Measurements from ENCODE around the gene CTR9.
"Not testable (repeated sequence)": the region's sequence is repeated elsewhere in the genome, so short reads cannot be mapped to it uniquely, and the experiment has no call there.

CTR9 gene

DNA sequence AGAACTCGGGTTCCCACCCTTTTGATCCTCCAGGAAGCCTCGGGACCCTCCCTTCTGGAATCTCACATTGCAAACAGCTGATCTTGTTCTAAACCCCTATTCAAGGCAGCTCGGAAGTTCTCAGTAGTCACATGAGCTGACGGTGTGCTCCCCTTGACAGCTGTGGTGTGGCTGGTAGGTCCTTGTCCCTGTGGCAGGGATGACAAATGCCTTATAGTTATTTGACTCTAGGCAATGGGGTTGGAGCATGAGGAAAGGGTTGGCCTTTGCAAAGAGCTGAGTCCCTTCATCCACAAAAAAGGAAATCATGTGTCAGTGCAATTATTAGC lies 34.1 kb downstream of the CTR9 start:
- no peak for DNase-seq

DNA sequence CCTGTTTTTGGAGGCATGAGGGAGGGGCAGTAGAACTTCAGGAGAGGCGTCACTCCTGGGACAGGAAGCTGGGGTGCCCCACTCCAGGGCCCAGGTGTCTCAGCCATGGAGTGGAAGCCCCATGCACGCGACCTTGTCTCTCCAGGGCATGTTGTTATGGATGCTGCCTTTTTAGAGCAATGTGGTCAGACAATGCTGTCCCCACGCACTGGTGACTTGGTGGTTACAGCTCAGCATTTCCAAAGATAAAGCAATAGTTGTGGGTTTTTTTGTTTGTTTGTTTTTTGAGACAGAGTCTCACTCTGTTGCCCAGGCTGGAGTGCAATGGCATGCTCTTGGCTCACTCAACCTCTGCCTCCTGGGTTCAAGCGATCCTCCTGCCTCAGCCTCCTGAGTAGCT lies 35.4 kb downstream of the CTR9 start:
- no peak for DNase-seq

DNA sequence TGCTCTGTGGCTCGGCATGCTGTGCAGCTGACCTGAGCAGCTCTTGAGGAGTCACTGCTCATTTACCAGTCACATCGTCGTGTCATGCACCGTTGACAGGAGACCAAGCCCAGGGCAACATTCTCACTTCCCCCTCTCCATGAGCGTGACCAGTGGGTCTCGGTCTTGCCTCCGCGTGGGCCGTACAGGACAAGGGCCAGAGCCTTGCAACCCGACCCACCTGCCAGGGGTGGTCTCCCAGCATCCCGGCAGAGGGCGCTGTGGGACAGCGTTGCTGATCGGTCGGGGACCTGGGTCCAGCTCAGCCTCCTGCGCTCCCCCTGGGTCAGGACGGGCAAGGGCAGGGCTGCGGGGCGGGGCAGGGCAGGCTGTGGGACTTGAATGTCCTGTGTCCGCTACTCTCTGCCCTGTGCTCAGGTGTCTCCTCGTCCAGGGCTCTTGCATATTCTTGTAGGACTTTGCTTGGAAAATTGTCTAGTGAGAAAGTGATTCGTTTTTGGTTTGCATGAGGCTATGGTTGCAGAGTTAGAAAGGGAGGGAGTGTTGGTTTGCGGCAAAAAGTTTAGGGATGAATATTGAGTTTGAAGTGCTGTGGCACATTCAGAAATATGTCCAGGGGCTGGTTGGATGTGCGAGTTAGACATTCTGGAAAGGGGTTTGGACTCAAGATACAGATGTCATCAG lies 41.5 kb downstream of the CTR9 start:
- no peak for DNase-seq

DNA sequence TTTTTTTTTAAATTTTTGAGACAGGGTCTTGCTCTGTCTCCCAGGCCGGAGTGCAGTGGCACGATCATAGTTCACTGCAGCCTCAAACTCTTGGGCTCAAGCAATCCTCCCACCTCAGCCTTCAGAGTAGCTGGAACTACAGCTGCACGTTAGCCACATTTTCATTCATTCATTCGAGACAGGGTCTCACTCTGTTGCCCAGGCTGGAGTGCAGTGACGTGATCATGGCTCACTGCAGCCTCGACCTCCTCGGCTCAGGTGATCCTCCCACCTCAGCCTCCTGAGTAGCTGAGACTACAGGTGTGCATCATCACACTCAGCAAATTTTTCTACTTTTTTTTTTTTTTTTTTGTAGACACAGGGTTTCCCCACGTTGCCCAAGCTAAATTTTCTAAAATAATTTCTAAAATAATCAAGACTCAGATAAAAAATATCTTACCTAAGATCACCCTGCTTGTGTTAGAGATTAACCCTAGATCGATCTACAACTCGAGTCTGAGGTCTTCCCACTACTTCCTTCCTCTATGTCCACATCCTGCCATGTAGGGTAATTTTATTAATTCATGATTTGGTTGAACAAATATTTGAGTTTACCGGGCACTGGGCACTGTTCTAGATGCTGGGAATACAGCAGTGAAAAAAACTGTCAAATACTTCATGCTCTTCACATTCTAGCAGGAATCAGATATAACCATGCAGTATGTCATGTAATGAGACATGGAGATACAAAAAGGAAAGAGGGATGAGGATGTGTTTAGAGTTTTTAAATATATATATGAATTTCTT lies 42.6 kb downstream of the CTR9 start:
- DNase-seq: no peak

DNA sequence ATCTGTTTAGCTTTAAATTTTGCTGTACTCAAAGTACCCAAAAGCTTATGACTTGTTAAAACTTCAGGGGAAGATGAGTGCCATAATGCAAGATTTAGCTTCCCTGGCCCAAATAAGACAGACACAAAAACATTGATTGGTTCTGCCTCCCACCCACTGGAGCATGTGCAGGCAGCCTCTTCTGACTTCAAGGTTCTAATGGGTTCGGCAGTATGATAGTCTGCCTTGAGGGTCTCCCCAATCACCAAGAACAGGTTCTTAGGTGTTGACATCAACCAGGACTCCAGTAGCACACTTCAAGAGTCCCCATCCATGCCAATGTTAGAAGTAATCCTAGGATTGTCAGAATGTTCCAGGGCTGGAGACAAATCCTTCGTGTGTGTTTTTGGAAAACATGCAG lies 45.1 kb downstream of the CTR9 start:
- no peak for DNase-seq

DNA sequence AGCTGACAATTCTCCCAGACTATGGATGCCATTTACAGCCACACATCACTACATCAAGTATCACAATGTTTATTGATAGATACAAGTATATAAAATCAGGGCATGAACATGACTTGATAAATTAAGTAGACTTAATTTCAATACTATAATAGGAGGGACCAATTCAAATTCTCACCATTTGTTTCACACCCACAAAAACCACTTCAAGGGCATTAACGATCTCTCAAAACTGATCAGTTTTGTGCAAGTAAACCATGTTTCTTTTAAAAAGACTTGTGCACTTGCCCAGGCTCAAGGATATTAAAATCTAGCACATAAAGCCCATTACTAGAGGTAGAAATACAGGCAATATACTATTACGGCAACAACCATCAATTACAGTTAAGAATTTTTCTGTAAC lies 46.0 kb downstream of the CTR9 start:
- no peak for DNase-seq

DNA sequence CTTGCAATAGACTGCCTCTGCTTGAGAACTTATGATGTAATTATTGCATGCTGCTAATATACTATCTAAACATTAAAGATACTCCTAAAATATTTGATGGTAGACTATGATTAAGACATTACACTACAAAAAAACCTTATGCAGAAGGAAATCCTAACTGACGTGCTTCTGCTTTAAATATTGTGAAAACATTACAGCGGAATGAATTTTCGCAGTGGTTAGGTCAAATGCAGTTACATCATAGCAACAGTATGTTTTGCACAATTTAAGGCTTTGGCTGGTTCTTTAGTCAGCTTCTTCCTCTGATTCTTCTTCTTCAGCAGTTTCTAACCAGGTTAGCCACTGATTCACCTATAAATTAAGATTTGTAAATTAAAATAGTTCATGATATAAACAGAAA lies 46.5 kb downstream of the CTR9 start:
- no peak for DNase-seq

DNA sequence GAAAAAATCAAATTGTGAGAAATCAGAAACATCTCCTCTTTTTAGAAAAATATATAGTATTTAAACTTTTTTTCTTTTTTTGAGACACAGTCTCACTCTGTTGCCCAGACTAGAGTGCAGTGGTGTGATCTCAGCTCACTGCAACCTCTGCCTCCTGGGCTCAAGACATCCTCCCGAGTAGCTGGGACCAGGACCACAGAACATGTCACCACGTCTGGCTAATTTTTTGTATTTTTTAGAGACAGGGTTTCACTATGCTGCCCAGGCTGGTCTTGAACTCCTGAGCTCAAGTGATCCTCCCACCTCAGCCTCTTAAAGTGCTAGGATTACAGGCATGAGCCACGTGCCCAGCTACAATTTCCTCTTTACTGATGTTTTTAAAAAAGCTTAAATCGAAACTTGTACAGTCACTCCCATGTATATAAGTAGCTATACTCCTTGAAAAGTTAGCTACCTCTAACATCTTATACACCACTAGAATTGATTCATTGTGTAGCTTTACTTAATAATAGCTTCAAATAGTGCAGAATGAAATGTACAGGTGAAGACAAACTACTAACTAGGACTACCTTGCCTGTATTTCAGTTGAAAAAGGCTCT lies 47.4 kb downstream of the CTR9 start:
- no peak for DNase-seq

DNA sequence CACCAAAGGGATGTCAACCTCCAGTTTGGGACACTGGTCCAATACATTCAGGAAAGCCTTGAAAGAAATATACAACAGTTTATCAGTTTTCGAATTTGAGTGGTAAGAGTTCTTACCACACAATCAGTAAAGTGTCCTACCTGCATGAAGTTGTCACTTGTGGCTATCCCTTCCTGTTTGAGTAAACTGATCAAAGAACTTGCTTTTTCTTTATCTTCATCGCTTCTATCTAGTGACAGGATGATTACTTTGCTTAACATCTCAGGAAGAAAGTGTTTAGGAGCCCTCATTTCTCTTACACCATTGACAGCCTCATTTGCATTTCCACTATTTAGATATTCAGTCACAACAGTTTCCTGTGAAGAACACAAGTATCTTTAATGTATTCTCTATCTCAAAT lies 49.2 kb downstream of the CTR9 start:
- no peak for DNase-seq

DNA sequence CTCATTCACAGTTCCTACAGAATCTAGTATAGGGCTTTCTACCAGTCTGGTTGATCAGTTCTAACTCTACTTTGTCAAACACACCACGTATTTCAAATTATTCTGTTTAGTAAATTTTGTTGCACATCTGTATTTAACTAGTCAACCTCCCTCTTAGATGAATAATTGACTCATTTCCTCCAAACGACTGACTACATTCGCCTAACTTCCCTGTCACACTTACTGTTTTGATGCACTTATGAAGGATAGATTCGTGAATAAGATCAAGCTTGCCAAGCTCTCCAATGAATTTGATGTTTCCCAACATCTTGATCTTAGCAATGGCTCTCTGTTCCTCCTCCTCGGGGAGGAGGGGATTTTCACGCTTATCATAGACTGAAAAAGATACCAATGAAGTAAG lies 52.6 kb downstream of the CTR9 start:
- DNase-seq: no peak

DNA sequence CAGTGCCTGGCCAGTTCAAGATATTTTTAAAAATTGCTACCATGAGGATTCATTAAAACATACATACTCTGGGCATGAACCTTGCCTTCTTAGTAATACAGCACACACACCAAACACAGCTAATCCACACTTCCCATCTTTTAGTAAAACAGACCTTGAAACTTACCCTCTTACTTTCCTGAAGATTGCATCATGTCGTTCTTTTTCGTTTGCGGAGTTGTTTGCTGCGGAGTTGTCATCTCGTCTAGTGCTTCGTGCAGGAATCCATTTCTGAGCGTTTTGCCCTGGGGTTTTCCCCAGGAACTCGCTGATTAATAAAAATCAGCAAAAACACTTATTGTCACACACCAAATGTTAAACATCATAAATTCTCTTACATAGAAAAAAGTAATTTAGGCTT lies 54.7 kb downstream of the CTR9 start:
- no peak for DNase-seq

DNA sequence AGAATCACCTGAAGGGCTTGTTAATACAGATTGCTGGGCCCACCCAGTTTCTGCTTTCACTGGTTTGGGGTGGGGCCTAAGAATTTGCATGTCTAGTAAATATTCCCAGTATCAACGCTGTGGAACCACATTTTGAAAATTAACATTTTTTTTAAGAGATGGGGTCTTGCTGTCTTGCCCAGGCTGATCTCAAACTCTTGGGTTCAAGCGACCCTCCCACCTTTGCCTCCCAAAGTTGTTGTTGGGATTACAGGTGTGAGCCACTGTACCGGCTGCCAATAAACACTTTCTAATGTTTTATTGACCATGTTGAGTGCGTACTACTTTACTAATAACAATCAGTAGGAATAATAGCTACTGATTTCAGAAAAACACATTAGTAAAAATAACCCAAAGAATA lies 55.2 kb downstream of the CTR9 start:
- DNase-seq: no peak

DNA sequence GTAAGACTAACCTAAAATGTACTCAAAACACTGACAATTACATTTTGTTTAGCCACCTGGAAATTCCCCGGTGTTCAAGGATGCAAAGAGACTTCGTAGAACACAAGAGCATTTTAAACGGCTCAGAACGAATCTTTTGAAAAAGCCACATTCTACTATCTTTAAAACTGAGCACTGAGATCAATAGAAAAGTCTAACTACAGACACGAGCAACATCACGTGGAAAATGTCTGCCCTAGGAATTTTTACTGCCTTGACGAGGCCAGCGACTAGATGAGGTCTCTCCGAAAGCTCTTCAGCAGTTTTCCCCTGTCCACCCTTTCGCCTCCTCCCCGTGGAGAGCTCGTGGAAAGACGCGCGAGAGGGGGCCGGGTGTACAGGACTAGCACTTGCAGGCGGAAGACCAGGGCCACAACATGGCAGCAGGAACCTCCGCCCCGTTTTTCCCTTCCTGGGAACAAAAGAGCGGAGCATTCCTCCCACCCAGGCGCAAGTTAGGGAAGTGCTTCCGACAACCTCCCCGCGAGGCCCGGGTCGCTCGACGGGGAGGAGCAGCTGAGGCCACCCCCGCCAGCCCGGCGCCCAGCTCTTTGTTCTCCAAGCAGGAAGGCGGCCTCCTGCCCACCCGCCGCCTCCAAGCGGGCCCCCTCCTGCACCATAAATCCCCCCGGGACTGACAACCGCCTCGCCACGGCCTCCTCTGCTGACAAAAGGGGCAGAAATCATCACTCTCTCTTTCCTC lies 56.6 kb downstream of the CTR9 start:
- no peak for DNase-seq

DNA sequence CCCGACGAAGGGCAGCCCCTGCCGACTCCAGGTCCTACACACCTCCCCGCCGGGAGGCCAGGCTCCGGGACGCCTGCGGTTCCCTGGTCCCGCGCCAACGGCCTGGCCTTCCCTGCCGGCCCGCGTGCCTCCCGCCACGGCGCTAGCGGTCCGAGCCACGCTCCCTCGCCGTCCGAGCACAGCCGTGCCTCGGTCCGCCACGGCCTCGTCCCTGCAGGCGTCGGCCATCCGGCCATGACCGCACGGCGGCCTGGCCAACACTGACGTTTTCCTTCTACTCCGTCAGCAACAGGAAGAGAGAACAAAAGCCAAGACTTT lies 57.1 kb downstream of the CTR9 start:
- no peak for DNase-seq

DNA sequence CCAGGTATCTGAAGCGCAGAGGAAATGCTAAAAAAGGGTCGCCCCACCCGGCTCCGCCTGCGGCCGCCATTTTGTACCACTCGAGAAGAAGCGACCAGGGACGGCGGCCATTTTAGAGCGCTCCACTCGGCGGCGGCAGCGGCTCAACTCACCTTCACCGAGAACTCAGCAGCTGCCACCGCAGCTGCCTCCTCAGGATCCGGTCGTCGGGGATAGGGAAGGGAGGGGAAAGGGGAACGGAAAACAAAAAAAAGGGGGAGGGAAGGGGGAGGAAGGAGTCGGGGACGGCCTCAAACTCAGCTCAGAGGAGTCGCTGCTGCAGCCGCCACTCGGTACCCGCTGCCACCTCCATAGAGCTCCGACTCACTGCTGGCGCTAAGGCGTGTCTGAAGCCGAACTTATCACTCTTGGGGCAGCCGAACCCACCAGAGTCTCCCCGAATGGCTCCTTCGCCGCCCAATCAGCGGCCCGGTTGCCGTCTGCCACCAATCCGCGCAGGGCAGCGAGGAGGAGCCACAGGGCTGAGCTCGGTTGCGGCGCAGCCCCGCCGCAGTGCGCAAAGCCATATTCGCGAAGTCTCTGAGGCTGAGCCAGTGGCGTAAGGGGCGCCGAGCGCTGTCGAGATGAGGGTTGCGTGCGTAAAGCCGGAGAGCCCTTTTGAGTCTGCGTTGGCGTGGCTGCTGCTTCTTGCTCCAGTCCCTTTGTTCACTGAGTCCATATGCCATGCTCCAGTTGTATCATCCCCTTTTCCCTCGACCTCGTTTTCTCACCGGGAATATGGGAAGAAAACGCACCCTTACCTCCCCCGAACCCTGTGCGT lies 57.7 kb downstream of the CTR9 start, which contains the start of gene EIF4G2:
Gene EIF4G2 (minus strand): TSS at position 374 of the 820 bp plus-strand sequence.
- peak; percentile 90 for DNase-seq

DNA sequence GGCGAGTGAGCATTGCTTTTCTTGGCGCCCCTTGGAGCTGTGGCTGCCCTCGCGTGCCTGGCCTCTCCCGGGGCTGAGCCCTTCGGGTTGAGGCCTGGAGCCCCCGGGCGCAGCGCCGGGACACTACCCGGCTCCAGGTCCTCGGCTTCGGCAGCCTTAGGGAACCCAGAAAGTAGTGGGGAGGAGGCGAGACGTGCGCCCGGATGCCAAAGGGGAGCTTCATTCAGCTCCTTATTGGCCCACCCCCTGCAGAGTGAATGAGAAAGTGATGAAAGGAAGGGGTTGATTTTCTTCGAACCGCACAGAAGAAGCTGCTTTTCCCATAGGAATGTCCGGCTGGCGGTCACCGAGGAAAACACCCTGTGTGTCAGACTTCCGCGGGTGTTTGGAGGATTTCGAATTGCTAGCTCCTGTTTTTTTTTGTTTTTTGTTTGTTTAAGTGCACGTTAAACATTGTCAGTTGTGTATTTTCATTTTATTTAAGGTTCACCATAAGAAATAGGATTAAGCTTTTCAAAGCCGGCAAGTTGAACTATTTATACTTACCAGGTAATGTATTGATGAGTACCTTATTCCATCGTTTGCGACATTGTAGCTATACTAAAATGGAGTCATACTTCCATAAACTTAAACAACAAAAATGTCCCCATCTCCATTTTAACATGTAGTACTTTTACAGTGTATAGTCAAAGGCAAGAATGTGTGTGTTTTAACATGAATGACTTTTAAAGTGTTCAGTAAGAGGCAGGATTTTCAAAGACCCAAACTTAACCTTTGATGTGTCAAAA lies 58.5 kb downstream of the CTR9 start:
- no peak for DNase-seq

DNA sequence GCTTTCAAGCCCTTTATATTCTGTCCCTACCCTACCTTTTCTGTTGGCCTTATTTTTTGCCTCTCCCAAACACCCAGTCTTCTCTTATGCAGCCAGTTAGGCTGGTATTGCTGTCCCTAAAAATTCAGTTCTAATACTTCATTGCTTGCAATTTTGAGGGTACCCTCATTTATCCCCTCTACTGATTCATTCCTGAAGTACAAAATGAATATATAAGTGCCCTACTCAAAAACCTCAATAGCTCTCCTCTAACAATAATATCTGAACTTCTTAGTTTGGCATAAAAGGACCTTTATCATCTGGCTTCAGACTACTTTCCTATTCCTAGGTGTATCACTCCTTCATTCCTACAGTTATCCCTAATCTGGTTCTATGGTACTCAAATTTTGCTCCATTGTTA lies 62.9 kb downstream of the CTR9 start:
- DNase-seq: no peak

DNA sequence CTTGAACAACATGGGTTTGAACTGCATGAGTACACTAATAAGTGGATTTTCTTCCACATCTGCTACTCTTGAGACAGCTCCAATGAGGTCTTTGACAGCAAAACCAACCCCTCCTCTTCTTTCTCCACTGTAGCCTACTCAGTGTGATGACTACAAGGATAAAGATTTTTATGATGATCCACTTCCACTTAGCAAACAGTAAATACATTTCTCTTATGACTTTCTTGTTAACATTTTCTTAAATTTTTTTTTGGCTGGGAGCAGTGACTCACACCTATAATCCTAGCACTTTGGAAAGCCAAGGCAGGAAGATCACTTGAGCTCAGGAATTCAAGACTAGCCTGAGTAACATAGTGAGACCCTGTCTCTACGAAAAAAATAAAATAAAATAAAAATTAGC lies 67.5 kb downstream of the CTR9 start:
- DNase-seq: no peak

DNA sequence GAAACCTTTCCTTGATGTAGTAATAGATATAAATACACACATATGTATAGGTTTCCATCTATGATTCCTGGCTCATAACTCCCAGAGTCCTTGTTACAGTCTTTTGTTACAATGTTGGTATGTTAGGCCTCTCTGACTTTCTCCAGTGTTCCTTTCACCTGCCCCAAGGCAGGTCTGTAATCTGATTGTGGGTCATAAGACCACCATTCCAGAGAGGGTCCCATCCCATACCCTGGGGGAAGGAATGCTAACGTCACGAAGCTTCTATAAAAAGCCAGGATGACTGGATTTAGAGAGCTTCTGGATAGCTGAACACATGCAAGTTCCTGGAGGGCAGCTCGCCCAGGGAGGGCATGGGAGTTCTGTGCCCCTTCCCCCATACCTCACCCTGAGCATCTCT lies 71.4 kb downstream of the CTR9 start:
- not testable (repeated sequence) for DNase-seq

DNA sequence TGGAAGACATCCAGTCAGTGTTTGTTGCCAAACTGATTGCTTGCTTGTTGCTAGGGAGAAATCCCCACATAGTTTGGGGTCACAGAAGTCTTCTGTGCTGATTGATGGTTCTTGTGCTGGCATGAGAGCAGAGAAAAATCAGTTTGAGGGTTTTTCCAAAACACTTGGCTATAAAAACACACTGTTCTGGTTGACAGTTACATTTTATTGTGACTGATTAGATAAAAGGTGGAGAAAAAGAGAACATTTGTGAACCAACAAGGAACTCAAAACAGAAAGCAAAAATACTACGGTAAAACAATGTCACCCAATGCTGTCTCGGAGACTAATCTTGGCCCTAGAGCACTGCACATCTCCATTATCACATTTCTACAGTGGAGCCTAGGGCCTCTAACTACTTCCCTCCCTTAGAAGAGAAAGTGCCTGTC lies 72.1 kb downstream of the CTR9 start:
- no peak for DNase-seq

DNA sequence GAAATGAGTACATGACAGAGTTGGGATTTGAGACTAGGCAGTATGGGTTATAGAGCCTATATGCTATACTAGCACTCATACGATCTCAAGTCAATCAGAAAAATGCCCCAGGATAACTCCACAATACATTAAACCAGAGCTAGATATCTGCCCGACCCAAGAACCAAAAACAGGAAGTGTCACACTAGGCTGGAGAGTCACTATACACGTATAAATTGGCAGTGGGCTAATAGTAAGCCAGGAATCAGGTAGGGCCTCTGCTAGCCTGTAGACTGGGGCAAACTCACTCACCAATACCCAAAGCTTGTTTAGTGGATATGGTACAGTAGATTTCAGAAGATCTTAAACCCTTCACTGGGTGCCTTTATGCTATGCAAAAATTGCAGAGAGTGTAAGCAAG lies 73.8 kb downstream of the CTR9 start:
- no peak for DNase-seq

DNA sequence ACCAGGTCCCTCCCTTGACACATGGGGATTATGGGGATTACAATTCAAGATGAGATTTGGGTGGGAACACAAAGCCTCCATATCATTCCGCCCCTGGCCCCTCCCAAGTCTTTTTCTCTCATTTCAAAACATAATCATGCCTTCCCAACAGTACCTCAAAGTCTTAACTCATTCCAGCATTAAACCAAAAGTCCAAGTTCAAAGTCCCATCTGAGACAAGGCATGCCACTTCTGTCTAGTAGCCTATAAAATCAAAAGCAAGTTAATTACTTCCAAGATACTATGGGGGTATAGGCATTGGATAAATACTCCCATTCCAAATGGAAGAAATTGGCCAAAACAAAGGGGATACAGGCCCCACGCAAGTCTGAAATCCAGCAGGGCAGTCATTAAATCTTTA lies 77.4 kb downstream of the CTR9 start:
- DNase-seq: no peak
